Endothelial cell of umbilical vein (primary cell): ENCODE results near the gene POLE2.

Source experiments
- CTCF ChIP-seq, 2 donors: IDR thresholded peaks; 1 replicate in 1 of 2; 2 replicates in 1 of 2; pipeline ENCODE4 v1.5.1; 2011; ENCODE audit warnings: low read length in 2 of 2, mild to moderate bottlenecking in 2 of 2, moderate library complexity in 2 of 2, control low read depth in 1 of 2, inconsistent platforms in 1 of 2, low read depth in 1 of 2; ENCODE audit not compliant: insufficient read depth in 1 of 2; ENCODE audit errors: extremely low read depth in 1 of 2
- EZH2 ChIP-seq: IDR thresholded peaks from 2 replicates; pipeline ENCODE4 v1.6.1; 2012; ENCODE audit warnings: borderline replicate concordance, low read depth, mild to moderate bottlenecking, moderate library complexity, low read length, inconsistent platforms; ENCODE audit not compliant: severe bottlenecking
- FOS ChIP-seq: IDR thresholded peaks from 2 replicates; pipeline ENCODE4 v1.6.1; 2011; ENCODE audit warnings: mild to moderate bottlenecking, low read length, moderate library complexity, borderline replicate concordance; ENCODE audit not compliant: insufficient read depth
- GATA2 ChIP-seq: IDR thresholded peaks from 2 replicates; pipeline ENCODE4 v1.7.0; 2011; ENCODE audit warnings: low read depth, mild to moderate bottlenecking, moderate library complexity, mixed read lengths, low read length; ENCODE audit not compliant: insufficient read length, insufficient read depth
- MAX ChIP-seq: IDR thresholded peaks from 2 replicates; pipeline ENCODE4 v1.6.1; 2011; ENCODE audit not compliant: insufficient read depth, insufficient read length
- POLR2A ChIP-seq: IDR thresholded peaks from 2 replicates; pipeline ENCODE4 v1.6.1; 2012; ENCODE audit warnings: low read depth, mild to moderate bottlenecking, control low read depth, low read length
- POLR2AphosphoS5 ChIP-seq: IDR thresholded peaks from 2 replicates; pipeline ENCODE4 v1.6.1; 2012; ENCODE audit warnings: low read depth, mild to moderate bottlenecking, control low read depth, low read length, moderate library complexity; ENCODE audit not compliant: insufficient read depth

GRCh38 chr14:49612251-49612650, 75.8 kb downstream of the POLE2 start:
- TF ChIP-seq POLR2A = no peak
- TF ChIP-seq GATA2 = no peak
- no peak for TF ChIP-seq CTCF (IDR thresholded peaks at IDR 0.05; ENCODE audit: extremely low read depth in 1 of 2, insufficient read depth in 1 of 2, low read depth in 1 of 2, low read length in 2 of 2)
- no peak for TF ChIP-seq EZH2
- no peak for TF ChIP-seq MAX
- TF ChIP-seq POLR2AphosphoS5 = no peak
- TF ChIP-seq FOS = no peak
